GM18868 (cell line): ENCODE results near the gene ZSCAN26.

Experiments
- ATAC-seq: cut with Tn5 transposase; IDR thresholded peaks from one replicate; pipeline ENCODE4 v1.9.1; 2021; ENCODE audit warnings: mild to moderate bottlenecking, moderate library complexity; ENCODE audit not compliant: unreplicated experiment

Gene ZSCAN26

GRCh38 chr6:28266962-28267694 lies at the start of gene ZSCAN26:
Gene ZSCAN26, plus strand, starts transcription at chr6:28267143. Its CDS starts 4,777 bp downstream, at chr6:28271920.
- peak; percentile 94 for ATAC-seq

GRCh38 chr6:28217890-28218289 lies 49.1 kb upstream of the ZSCAN26 start:
- ATAC-seq, result no peak

- peak; percentile 60 for ATAC-seq
Observed at GRCh38 chr6:28218312-28219248, 48.4 kb upstream of the ZSCAN26 start.

- ATAC-seq, result no peak
Observed at GRCh38 chr6:28220257-28221133, 46.4 kb upstream of the ZSCAN26 start.

- no peak for ATAC-seq
Observed at GRCh38 chr6:28224131-28225055, 42.5 kb upstream of the ZSCAN26 start.

GRCh38 chr6:28225056-28225834 lies 41.7 kb upstream of the ZSCAN26 start, which contains the start of gene ZSCAN9:
Gene ZSCAN9, plus strand, starts transcription at chr6:28225275. Its CDS starts 1,810 bp downstream, at chr6:28227085.
- ATAC-seq, result peak; percentile 79

GRCh38 chr6:28226460-28226859 lies 40.5 kb upstream of the ZSCAN26 start:
- no peak for ATAC-seq

GRCh38 chr6:28232785-28233184 lies 34.2 kb upstream of the ZSCAN26 start:
- no peak for ATAC-seq

GRCh38 chr6:28235912-28236452 lies 31.0 kb upstream of the ZSCAN26 start:
- no peak for ATAC-seq

- no peak for ATAC-seq
Observed at GRCh38 chr6:28239636-28240035, 27.3 kb upstream of the ZSCAN26 start.

GRCh38 chr6:28240471-28240870 lies 26.5 kb upstream of the ZSCAN26 start:
- ATAC-seq, result no peak

- no peak for ATAC-seq
Observed at GRCh38 chr6:28243946-28244345, 23.0 kb upstream of the ZSCAN26 start.

- ATAC-seq, result no peak
Observed at GRCh38 chr6:28245206-28245941, 21.6 kb upstream of the ZSCAN26 start.

GRCh38 chr6:28248916-28249315 lies 18.0 kb upstream of the ZSCAN26 start:
- no peak for ATAC-seq

- no peak for ATAC-seq
Observed at GRCh38 chr6:28250747-28251146, 16.2 kb upstream of the ZSCAN26 start.

GRCh38 chr6:28251661-28252008 lies 15.3 kb upstream of the ZSCAN26 start:
- ATAC-seq, result peak; percentile 45

GRCh38 chr6:28252009-28252975 lies 14.7 kb upstream of the ZSCAN26 start, which contains the start of gene ZKSCAN4:
Gene ZKSCAN4, minus strand, starts transcription at chr6:28252269. Its CDS starts 289 bp downstream, at chr6:28251980.
- ATAC-seq, result peak; percentile 87
